Stimulated activated CD8-positive, alpha-beta memory T cell treated with anti-CD3 and anti-CD28 coated beads, Interleukin-15, amount 100 ng/mL, for 4 hours (primary cell): ENCODE results near the gene EN1.

ENCODE experiments used
- DNase-seq, 2 donors: peaks; one replicate each; pipeline ENCODE4 v3.0.0-alpha.2; 2020; ENCODE audit warnings: low read depth in 2 of 2

Gene EN1

GRCh38 chr2:118843483-118844132 is 3.8 kb downstream of the EN1 start:
- no peak for DNase-seq

- no peak for DNase-seq
These were observed 4.6 kb downstream of the EN1 start for GRCh38 chr2:118842661-118843482.

GRCh38 chr2:118841828-118842461 is 5.5 kb downstream of the EN1 start:
- DNase-seq, result no peak

- DNase-seq, result no peak
These were observed 6.0 kb downstream of the EN1 start for GRCh38 chr2:118841450-118841827.

GRCh38 chr2:118838741-118839455 is 8.6 kb downstream of the EN1 start:
- DNase-seq, result no peak

- DNase-seq, result no peak
These were observed 9.8 kb downstream of the EN1 start for GRCh38 chr2:118837621-118838020.

- DNase-seq, result no peak
These were observed 10.4 kb downstream of the EN1 start for GRCh38 chr2:118837067-118837466.

- no peak for DNase-seq
These were observed 11.0 kb downstream of the EN1 start for GRCh38 chr2:118836411-118836930.

GRCh38 chr2:118835746-118836410 is 11.6 kb downstream of the EN1 start:
- DNase-seq, result no peak

GRCh38 chr2:118834901-118835745 is 12.3 kb downstream of the EN1 start:
- no peak for DNase-seq

GRCh38 chr2:118834440-118834810 is 13.0 kb downstream of the EN1 start:
- DNase-seq, result no peak

- no peak for DNase-seq
These were observed 13.6 kb downstream of the EN1 start for GRCh38 chr2:118833716-118834439.

- no peak for DNase-seq
These were observed 14.4 kb downstream of the EN1 start for GRCh38 chr2:118832791-118833715.

- DNase-seq, result no peak
These were observed 15.2 kb downstream of the EN1 start for GRCh38 chr2:118832071-118832790.

- DNase-seq, result no peak
These were observed 16.6 kb downstream of the EN1 start for GRCh38 chr2:118830881-118831280.

- no peak for DNase-seq
These were observed 17.3 kb downstream of the EN1 start for GRCh38 chr2:118830118-118830517.

- DNase-seq, result no peak
These were observed 21.4 kb downstream of the EN1 start for GRCh38 chr2:118826093-118826492.

- DNase-seq, result no peak
These were observed 23.8 kb downstream of the EN1 start for GRCh38 chr2:118823633-118824032.
